ENCODE measurements around the gene CMSS1.

CMSS1 gene

DNA sequence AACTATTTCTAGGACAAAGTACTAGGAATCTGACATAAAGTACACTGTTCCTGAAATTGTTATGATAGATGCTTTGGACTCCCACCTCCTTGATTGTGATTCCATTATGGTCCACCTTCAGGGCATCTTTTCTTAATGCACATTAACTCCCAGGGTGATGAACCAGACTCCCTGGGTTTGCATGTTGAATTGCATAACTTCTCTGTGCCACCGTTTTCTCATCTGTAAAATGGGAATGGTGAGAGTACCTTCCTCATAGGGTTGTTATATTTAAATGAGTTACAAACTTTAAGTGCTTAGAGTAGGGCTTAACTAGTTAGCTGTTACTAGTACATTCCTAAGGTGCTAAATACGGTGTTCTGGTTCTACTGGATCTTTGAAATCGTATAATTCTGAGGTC is 81.9 kb downstream of the CMSS1 start:
- ChIA-PET POLR2A (no interaction called here), CTCF (no interaction called here)
- DNase-seq (ENCODE audit: extremely low spot score): no peak
- TF ChIP-seq PKNOX1 (IDR thresholded peaks at IDR 0.05) (no peak), TARDBP (IDR thresholded peaks at IDR 0.05) (no peak), LEF1 (IDR thresholded peaks at IDR 0.05; ENCODE audit: borderline replicate concordance) (no peak), SP1 (IDR thresholded peaks at IDR 0.05) (no peak), CTBP1 (IDR thresholded peaks at IDR 0.05; ENCODE audit: borderline replicate concordance) (no peak), L3MBTL2 (conservative IDR thresholded peaks at IDR 0.05) (no peak)

DNA sequence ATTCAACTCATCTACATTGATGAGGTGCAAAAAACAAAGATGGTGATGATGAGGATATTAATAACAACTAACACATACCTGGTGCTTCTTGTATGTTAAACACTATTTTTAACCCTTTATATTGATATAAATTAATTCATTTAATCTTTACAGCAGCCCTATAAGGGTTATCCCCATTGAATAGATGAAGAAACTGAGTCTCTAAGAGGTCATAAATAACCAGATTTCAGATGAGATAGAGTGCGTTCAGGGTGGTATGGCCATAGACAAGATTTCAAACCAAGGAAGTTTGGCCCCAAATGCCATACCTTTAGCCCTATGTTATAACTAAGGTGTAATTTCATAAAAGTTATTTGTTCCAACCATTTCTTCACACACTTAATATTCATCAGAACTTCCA is 82.6 kb downstream of the CMSS1 start:
- no peak for TF ChIP-seq ARNT (IDR thresholded peaks at IDR 0.05)
- no peak for TF ChIP-seq TARDBP (IDR thresholded peaks at IDR 0.05)
- TF ChIP-seq NFRKB (IDR thresholded peaks at IDR 0.05): no peak
- no peak for TF ChIP-seq HDGF (IDR thresholded peaks at IDR 0.05; ENCODE audit: borderline replicate concordance)
- no peak for TF ChIP-seq ELF4 (IDR thresholded peaks at IDR 0.05)
- no peak for TF ChIP-seq SP1 (IDR thresholded peaks at IDR 0.05)
- TF ChIP-seq LEF1 (IDR thresholded peaks at IDR 0.05; ENCODE audit: borderline replicate concordance): no peak
- TF ChIP-seq FOXM1 (IDR thresholded peaks at IDR 0.05; ENCODE audit: borderline replicate concordance): no peak
- no peak for DNase-seq (ENCODE audit: extremely low spot score)
- ChIA-PET CTCF (no interaction called here), POLR2A (no interaction called here)

- no peak for DNase-seq (ENCODE audit: extremely low spot score)
- ChIA-PET POLR2A (no interaction called here), CTCF (interaction anchor here (1.0 to 1.2 kb wide), 2 partner anchors 10 to 144 kb away, joined by 3 read pairs; no protein-coding TSS in a partner anchor)
- TF ChIP-seq PKNOX1 (IDR thresholded peaks at IDR 0.05) (peak; percentile 64), TARDBP (IDR thresholded peaks at IDR 0.05) (no peak)
Observed at GRCh38 chr3:99901200-99901926, 83.7 kb downstream of the CMSS1 start.

DNA sequence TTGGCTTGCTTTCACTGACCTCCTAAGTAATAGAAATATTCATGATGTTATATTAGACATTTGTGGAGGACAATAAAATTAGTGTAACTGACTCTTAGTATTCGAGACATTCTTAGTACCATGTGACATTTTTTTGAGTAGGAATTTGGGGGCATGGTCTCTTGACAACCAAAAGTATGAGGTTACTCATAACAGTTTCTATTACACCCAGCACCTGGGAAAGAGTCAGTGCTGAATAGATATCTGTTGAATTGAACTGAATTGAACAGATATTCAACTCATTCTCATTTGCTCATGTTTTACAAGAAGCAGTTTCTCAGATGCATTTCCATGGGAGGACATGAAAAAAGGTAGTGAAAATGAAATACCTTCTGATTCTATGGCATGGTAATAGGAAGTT is 84.4 kb downstream of the CMSS1 start:
- no peak for TF ChIP-seq BHLHE40 (IDR thresholded peaks at IDR 0.05; ENCODE audit: borderline replicate concordance)
- no peak for TF ChIP-seq PKNOX1 (IDR thresholded peaks at IDR 0.05)
- TF ChIP-seq LEF1 (IDR thresholded peaks at IDR 0.05; ENCODE audit: borderline replicate concordance): no peak
- TF ChIP-seq FOXA1 (IDR thresholded peaks at IDR 0.05): no peak
- no peak for TF ChIP-seq FOXK2 (IDR thresholded peaks at IDR 0.05)
- no peak for TF ChIP-seq SUZ12 (IDR thresholded peaks at IDR 0.05)
- POLR2A ChIA-PET: no interaction called here
- CTCF ChIA-PET: interaction anchor here (1.0 kb wide), 1 partner anchor 144 kb away, joined by 3 read pairs; no protein-coding TSS in a partner anchor
- no peak for DNase-seq (ENCODE audit: extremely low spot score)

GRCh38 chr3:99903869-99904268 is 86.2 kb downstream of the CMSS1 start:
- ChIA-PET POLR2A (no interaction called here), CTCF (interaction anchor here (1.2 kb wide), 1 partner anchor 12 kb away, joined by 4 read pairs; no protein-coding TSS in a partner anchor)
- TF ChIP-seq FOXM1 (IDR thresholded peaks at IDR 0.05; ENCODE audit: borderline replicate concordance) (no peak), CTBP1 (IDR thresholded peaks at IDR 0.05; ENCODE audit: borderline replicate concordance) (no peak), SUZ12 (IDR thresholded peaks at IDR 0.05) (no peak), TARDBP (IDR thresholded peaks at IDR 0.05) (no peak), BHLHE40 (IDR thresholded peaks at IDR 0.05; ENCODE audit: borderline replicate concordance) (no peak), L3MBTL2 (conservative IDR thresholded peaks at IDR 0.05) (no peak), HDGF (IDR thresholded peaks at IDR 0.05; ENCODE audit: borderline replicate concordance) (no peak), ZNF384 (IDR thresholded peaks at IDR 0.05) (no peak), SP1 (IDR thresholded peaks at IDR 0.05) (no peak), NFRKB (IDR thresholded peaks at IDR 0.05) (no peak), ARNT (IDR thresholded peaks at IDR 0.05) (no peak), FOXK2 (IDR thresholded peaks at IDR 0.05) (no peak), PKNOX1 (IDR thresholded peaks at IDR 0.05) (no peak), FOXA1 (IDR thresholded peaks at IDR 0.05) (no peak), LEF1 (IDR thresholded peaks at IDR 0.05; ENCODE audit: borderline replicate concordance) (no peak)
- no peak for DNase-seq (ENCODE audit: extremely low spot score)

DNA sequence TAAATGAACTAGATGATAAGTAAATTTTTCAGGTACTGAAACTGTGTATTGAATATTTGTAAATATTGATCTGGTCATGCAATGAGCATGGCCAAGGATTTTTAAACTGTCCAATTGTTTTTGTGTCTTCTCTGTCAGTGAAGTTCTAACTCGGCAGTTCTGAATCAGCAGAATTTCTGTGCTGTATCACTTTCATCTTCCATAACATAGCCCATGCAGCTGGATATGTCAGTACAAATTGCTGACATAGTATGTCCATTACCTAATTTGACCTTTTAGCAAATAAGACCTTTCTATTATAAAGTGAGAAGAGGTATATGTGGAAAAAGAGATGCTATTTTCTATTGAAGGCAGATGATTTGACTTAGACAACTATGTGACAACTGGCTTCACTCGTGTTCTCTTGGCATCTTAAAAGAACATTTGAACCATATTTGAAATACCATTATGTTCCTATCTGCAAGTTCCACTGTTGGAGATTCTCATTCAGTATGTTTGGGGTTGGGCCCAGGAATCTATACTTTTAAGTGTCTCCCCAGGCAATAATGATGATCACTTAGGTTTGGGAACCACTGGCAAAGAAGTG is 90.4 kb downstream of the CMSS1 start:
- TF ChIP-seq BHLHE40 (IDR thresholded peaks at IDR 0.05; ENCODE audit: borderline replicate concordance) (no peak), FOXA1 (IDR thresholded peaks at IDR 0.05) (no peak), SUZ12 (IDR thresholded peaks at IDR 0.05) (no peak), SP1 (IDR thresholded peaks at IDR 0.05) (no peak), NFRKB (IDR thresholded peaks at IDR 0.05) (no peak), L3MBTL2 (conservative IDR thresholded peaks at IDR 0.05) (no peak), FOXK2 (IDR thresholded peaks at IDR 0.05) (no peak), ELF4 (IDR thresholded peaks at IDR 0.05) (no peak), FOXM1 (IDR thresholded peaks at IDR 0.05; ENCODE audit: borderline replicate concordance) (no peak)
- DNase-seq (ENCODE audit: extremely low spot score): no peak
- ChIA-PET POLR2A (no interaction called here), CTCF (no interaction called here)
